ENCODE measurements around the gene KRT82.
"Not testable (repeated sequence)": the region's sequence is repeated elsewhere in the genome, so short reads cannot be mapped to it uniquely, and the experiment has no call there.

The KRT82 gene

DNA sequence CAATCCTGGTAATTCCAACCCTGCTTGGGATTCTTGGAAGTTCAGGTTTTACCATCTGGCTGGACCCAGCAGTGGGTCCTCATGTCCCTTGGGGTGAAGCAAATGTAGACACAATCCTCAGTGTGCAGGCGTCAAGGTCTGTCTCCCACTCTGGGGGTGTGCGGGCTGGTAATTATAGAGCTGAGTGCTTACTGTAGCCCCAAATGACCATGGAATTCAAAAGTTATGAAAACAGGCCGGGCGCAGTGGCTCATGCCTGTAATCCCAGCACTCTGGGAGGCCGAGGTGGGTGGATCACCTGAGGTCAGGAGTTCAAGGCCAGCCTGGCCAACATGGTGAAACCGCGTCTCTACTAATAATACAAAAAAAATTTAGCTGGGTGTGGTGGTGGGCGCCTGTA lies 61.1 kb downstream of the KRT82 start:
- not testable (repeated sequence) for DNase-seq (ENCODE audit: low spot score)

DNA sequence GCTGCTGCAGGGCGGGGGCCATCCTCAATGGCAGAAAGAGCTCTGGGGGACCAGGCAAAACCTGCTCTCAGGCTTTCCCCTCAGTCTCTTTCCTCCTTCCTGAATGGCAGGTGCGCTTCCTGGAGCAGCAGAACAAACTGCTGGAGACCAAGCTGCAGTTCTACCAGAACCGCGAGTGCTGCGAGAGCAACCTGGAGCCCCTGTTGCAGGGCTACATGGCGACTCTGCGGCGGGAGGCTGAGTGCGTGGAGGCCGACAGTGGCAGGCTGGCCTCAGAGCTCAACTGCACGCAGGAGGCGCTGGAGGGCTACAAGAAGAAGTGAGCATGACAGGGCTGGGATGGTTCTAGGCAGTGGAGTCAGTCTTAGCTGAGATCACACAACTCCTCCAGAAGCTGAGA lies 62.0 kb downstream of the KRT82 start:
- no peak for FAIRE-seq
- no peak for DNase-seq (ENCODE audit: low spot score)

More for the DNA sequence above, 61.1 kb downstream of the KRT82 start:
- not testable (repeated sequence) for FAIRE-seq
